ENCODE data around the gene MTERF2.
A peak's percentile ranks its signal among the peaks of the same experiment; 100 is the strongest.
"Not testable (repeated sequence)": the region's sequence is repeated elsewhere in the genome, so short reads cannot be mapped to it uniquely, and the experiment has no call there.

Gene MTERF2

GRCh38 chr12:107012736-107013425 lies 25.9 kb upstream of the MTERF2 start:
- DNase-seq (ENCODE audit: low read depth) = no peak
- no peak for TF ChIP-seq CTCF (conservative IDR thresholded peaks at IDR 0.05; ENCODE audit: low read depth, low read length)
- H3K4me3 ChIP-seq (ENCODE audit: low read depth, low read length) = no peak overlapping the region

GRCh38 chr12:107011519-107011918 lies 24.6 kb upstream of the MTERF2 start:
- TF ChIP-seq CTCF (conservative IDR thresholded peaks at IDR 0.05; ENCODE audit: low read depth, low read length) = no peak
- no peak for DNase-seq (ENCODE audit: low read depth)
- H3K4me3 ChIP-seq (ENCODE audit: low read depth, low read length) = no peak overlapping the region

GRCh38 chr12:107007411-107007810 lies 20.5 kb upstream of the MTERF2 start:
- TF ChIP-seq CTCF (conservative IDR thresholded peaks at IDR 0.05; ENCODE audit: low read depth, low read length) = no peak
- H3K4me3 ChIP-seq (ENCODE audit: low read depth, low read length) = no peak overlapping the region
- no peak for DNase-seq (ENCODE audit: low read depth)

GRCh38 chr12:107002665-107003064 lies 15.7 kb upstream of the MTERF2 start:
- not testable (repeated sequence) for H3K4me3 ChIP-seq (ENCODE audit: low read depth, low read length); DNase-seq (ENCODE audit: low read depth)

GRCh38 chr12:106999446-106999845 lies 12.5 kb upstream of the MTERF2 start:
- no peak for TF ChIP-seq CTCF (conservative IDR thresholded peaks at IDR 0.05; ENCODE audit: low read depth, low read length)
- no peak for DNase-seq (ENCODE audit: low read depth)
- no peak overlapping the region for H3K4me3 ChIP-seq (ENCODE audit: low read depth, low read length)

- TF ChIP-seq CTCF (conservative IDR thresholded peaks at IDR 0.05; ENCODE audit: low read depth, low read length) = no peak
- no peak overlapping the region for H3K4me3 ChIP-seq (ENCODE audit: low read depth, low read length)
- no peak for DNase-seq (ENCODE audit: low read depth)
Measured at GRCh38 chr12:106997916-106998315, 11.0 kb upstream of the MTERF2 start.

- not testable (repeated sequence) for DNase-seq (ENCODE audit: low read depth)
Measured at GRCh38 chr12:106996102-106996501, 9.2 kb upstream of the MTERF2 start.

GRCh38 chr12:106994579-106995220 lies 7.8 kb upstream of the MTERF2 start:
- peak; percentile 81 for DNase-seq (ENCODE audit: low read depth)
- H3K4me3 ChIP-seq (ENCODE audit: low read depth, low read length) = no peak overlapping the region
- TF ChIP-seq CTCF (conservative IDR thresholded peaks at IDR 0.05; ENCODE audit: low read depth, low read length) = no peak

More at GRCh38 chr12:106996102-106996501, 9.2 kb upstream of the MTERF2 start:
- H3K4me3 ChIP-seq (ENCODE audit: low read depth, low read length) = not testable (repeated sequence)
